ENCODE measurements around the gene ECSCR. TPM values are rescaled to one million over a fixed set of nuclear protein-coding genes. Genes with fewer than 3 reads are reported as not detected.

ECSCR gene
- total RNA-seq, 1 experiment from 2014 or later, result not detected

GRCh38 chr5:139470821-139471300 is 8.3 kb upstream of the ECSCR start, which contains the start of gene SMIM33:
Gene SMIM33, plus strand, starts transcription at chr5:139471004. Its CDS starts 118 bp downstream, at chr5:139471122.
- Histone ChIP-seq H3K27me3 (ENCODE audit: control insufficient read depth, insufficient read depth, low read length) (no peaks in the 10 kb centered on the region), H3K27ac (ENCODE audit: low read length) (no peak within 1 kb of the TSS), H3K4me3 (ENCODE audit: low read depth in 2 of 2, low read length in 2 of 2) (no peak within 1 kb of the TSS), H3K4me1 (ENCODE audit: control insufficient read depth, insufficient read depth, low read length) (no peaks in the 10 kb centered on the region), H3K36me3 (ENCODE audit: control insufficient read depth, insufficient read depth, low read length) (no peaks in the 10 kb centered on the region), H3K9me3 (ENCODE audit: control insufficient read depth, insufficient read depth, low read depth, low read length) (no peaks in the 10 kb centered on the region)
- ATAC-seq, result no peak
- no peak for DNase-seq (ENCODE audit: low read depth, low spot score)
- no TSS peak for BruUV-seq (replicated peaks)
- intact Hi-C loops (cut with micrococcal nuclease; ENCODE audit: unreplicated experiment) (no loop called here), in situ Hi-C loops (cut with HindIII; ENCODE audit: low pct_unique_long_range_greater_than_20kb, low sequenced_read_pairs) (no loop called here)
- POLR2A ChIA-PET, result no interaction called here
- CTCF ChIA-PET, result no interaction called here
- no peak for TF ChIP-seq POLR2AphosphoS5 (IDR thresholded peaks at IDR 0.05; ENCODE audit: low read depth, low read length)
- TF ChIP-seq CTCF (IDR thresholded peaks at IDR 0.05), result no peak
- TF ChIP-seq SIN3A (IDR thresholded peaks at IDR 0.05; ENCODE audit: borderline replicate concordance, insufficient read depth, low read depth, low read length), result no peak
- no peak for TF ChIP-seq TCF7L2 (IDR thresholded peaks at IDR 0.05; ENCODE audit: low read depth, low read length)
- TF ChIP-seq, protein P1, sequence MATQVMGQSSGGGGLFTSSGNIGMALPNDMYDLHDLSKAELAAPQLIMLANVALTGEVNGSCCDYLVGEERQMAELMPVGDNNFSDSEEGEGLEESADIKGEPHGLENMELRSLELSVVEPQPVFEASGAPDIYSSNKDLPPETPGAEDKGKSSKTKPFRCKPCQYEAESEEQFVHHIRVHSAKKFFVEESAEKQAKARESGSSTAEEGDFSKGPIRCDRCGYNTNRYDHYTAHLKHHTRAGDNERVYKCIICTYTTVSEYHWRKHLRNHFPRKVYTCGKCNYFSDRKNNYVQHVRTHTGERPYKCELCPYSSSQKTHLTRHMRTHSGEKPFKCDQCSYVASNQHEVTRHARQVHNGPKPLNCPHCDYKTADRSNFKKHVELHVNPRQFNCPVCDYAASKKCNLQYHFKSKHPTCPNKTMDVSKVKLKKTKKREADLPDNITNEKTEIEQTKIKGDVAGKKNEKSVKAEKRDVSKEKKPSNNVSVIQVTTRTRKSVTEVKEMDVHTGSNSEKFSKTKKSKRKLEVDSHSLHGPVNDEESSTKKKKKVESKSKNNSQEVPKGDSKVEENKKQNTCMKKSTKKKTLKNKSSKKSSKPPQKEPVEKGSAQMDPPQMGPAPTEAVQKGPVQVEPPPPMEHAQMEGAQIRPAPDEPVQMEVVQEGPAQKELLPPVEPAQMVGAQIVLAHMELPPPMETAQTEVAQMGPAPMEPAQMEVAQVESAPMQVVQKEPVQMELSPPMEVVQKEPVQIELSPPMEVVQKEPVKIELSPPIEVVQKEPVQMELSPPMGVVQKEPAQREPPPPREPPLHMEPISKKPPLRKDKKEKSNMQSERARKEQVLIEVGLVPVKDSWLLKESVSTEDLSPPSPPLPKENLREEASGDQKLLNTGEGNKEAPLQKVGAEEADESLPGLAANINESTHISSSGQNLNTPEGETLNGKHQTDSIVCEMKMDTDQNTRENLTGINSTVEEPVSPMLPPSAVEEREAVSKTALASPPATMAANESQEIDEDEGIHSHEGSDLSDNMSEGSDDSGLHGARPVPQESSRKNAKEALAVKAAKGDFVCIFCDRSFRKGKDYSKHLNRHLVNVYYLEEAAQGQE (IDR thresholded peaks at IDR 0.05; ENCODE audit: insufficient read depth in 1 of 2, low read depth in 2 of 2, low read length in 1 of 2), result no peak

GRCh38 chr5:139468421-139468931 is 5.9 kb upstream of the ECSCR start:
- POLR2A ChIA-PET, result interaction anchor here (0.6 kb wide), 1 partner anchor 20 kb away, joined by 3 read pairs; no protein-coding TSS in a partner anchor
- CTCF ChIA-PET, result no interaction called here

More at GRCh38 chr5:139468421-139468931, 5.9 kb upstream of the ECSCR start:
- BruUV-seq (replicated peaks), result no TSS peak
- no peak overlapping the region for H3K27ac ChIP-seq (ENCODE audit: low read length)
- H3K27me3 ChIP-seq (ENCODE audit: control insufficient read depth, insufficient read depth, low read length), result no peaks in the 10 kb centered on the region
- TF ChIP-seq, protein P1 (IDR thresholded peaks at IDR 0.05; ENCODE audit: insufficient read depth in 1 of 2, low read depth in 2 of 2, low read length in 1 of 2), result no peak
- TF ChIP-seq CTCF (IDR thresholded peaks at IDR 0.05) (no peak), SIN3A (IDR thresholded peaks at IDR 0.05; ENCODE audit: borderline replicate concordance, insufficient read depth, low read depth, low read length) (no peak), TCF7L2 (IDR thresholded peaks at IDR 0.05; ENCODE audit: low read depth, low read length) (no peak), POLR2AphosphoS5 (IDR thresholded peaks at IDR 0.05; ENCODE audit: low read depth, low read length) (no peak)
- no peaks in the 10 kb centered on the region for H3K9me3 ChIP-seq (ENCODE audit: control insufficient read depth, insufficient read depth, low read depth, low read length)
- DNase-seq (ENCODE audit: low read depth, low spot score), result no peak
- no peaks in the 10 kb centered on the region for H3K4me1 ChIP-seq (ENCODE audit: control insufficient read depth, insufficient read depth, low read length)
- intact Hi-C loops (cut with micrococcal nuclease; ENCODE audit: unreplicated experiment), result no loop called here
- ATAC-seq, result peak; percentile 68
- no peaks in the 10 kb centered on the region for H3K36me3 ChIP-seq (ENCODE audit: control insufficient read depth, insufficient read depth, low read length)
- in situ Hi-C loops (cut with HindIII; ENCODE audit: low pct_unique_long_range_greater_than_20kb, low sequenced_read_pairs), result no loop called here
- H3K4me3 ChIP-seq (ENCODE audit: low read depth in 2 of 2, low read length in 2 of 2), result no peak overlapping the region
